Duodenal mucosa (tissue), 2 donors: ENCODE data around the gene DDX1.
"Not testable (repeated sequence)": the region's sequence is repeated elsewhere in the genome, so short reads cannot be mapped to it uniquely, and the experiment has no call there.

Experiments
- H3K27ac ChIP-seq: one replicate; pipeline ENCODE4 v1.7.0; 2013; ENCODE audit warnings: low read depth, low read length
- H3K27me3 ChIP-seq, 2 donors: one replicate each; pipeline ENCODE4 v1.7.0; 2013; ENCODE audit warnings: low read length in 2 of 2, control low read depth in 1 of 2; ENCODE audit not compliant: insufficient read depth in 2 of 2, control insufficient read depth in 1 of 2
- H3K36me3 ChIP-seq, 2 donors: one replicate each; pipeline ENCODE4 v1.7.0; 2013; ENCODE audit warnings: low read length in 2 of 2, control low read depth in 1 of 2; ENCODE audit not compliant: insufficient read depth in 2 of 2, control insufficient read depth in 1 of 2
- H3K4me1 ChIP-seq, 2 donors: one replicate each; pipeline ENCODE4 v1.7.0; 2013; ENCODE audit warnings: low read length in 2 of 2, control low read depth in 1 of 2; ENCODE audit not compliant: insufficient read depth in 2 of 2, control insufficient read depth in 1 of 2
- H3K4me3 ChIP-seq, 2 donors: one replicate each; pipeline ENCODE4 v1.7.0; 2013; ENCODE audit warnings: low read length in 2 of 2, low read depth in 1 of 2
- H3K9ac ChIP-seq, 2 donors: one replicate each; pipeline ENCODE4 v1.7.0; 2013; ENCODE audit warnings: low read length in 2 of 2, low read depth in 1 of 2
- H3K9me3 ChIP-seq, 2 donors: one replicate each; pipeline ENCODE4 v1.7.0; 2013; ENCODE audit warnings: low read length in 2 of 2, control low read depth in 1 of 2; ENCODE audit not compliant: control insufficient read depth in 1 of 2

The DDX1 gene

DNA sequence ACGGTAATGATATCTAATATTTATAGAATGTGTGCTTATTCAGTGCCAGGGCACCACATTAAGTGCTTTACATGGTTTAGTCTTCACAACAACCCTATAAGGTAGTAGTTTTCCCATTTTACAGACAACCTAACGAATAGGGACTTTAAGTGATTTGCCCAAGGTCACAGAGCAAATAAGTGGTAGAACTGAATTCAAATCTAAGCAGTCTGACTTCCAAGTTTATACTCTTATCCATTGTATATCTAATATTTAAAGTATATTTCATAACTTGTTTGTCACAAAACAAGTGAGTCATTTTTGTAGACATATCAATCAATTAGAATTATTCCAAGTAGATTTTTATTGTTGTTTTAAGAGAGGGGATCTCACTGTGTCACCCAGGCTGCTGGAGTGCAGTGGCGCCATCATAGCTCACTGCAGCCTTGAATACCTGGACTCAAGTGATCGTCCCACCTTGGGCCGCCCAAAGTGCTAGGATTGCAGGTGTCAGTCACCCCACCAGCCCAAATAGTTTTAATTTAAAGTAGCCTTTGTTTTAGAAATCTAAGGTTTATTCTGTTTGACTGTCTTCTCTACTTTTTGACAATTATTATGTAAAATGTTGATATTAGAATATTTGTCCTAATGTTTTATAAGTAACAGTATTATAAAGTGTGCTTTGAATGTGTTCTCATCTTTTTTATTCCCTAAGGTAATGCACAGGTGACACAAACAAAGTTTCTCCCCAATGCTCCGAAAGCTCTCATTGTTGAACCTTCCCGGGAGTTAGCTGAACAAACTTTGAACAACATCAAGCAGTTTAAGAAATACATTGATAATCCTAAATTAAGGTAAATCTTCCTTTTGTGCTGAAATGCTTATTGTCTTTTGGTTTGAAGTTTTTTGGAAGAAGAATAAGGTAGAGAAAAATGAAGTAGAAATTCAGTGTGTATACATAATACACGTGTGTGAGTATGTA, 15.1 kb downstream of the DDX1 start:
- H3K27ac ChIP-seq, result no peak overlapping the region
- peaks cover 35 to 84% of the 10 kb centered on the region in 2 donors for H3K36me3 ChIP-seq
- H3K4me1 ChIP-seq, result no peaks in the 10 kb centered on the region
- no peaks in the 10 kb centered on the region for H3K9me3 ChIP-seq
- H3K4me3 ChIP-seq, result no peak overlapping the region
- no peak overlapping the region for H3K9ac ChIP-seq
- no peaks in the 10 kb centered on the region for H3K27me3 ChIP-seq

GRCh38 chr2:15607709-15608391, 16.2 kb downstream of the DDX1 start:
- H3K9me3 ChIP-seq, result no peaks in the 10 kb centered on the region
- H3K9ac ChIP-seq, result no peak overlapping the region
- no peaks in the 10 kb centered on the region for H3K27me3 ChIP-seq
- no peaks in the 10 kb centered on the region for H3K4me1 ChIP-seq
- H3K27ac ChIP-seq, result no peak overlapping the region
- H3K4me3 ChIP-seq, result no peak overlapping the region
- H3K36me3 ChIP-seq, result peaks cover 28 to 73% of the 10 kb centered on the region in 2 donors

DNA sequence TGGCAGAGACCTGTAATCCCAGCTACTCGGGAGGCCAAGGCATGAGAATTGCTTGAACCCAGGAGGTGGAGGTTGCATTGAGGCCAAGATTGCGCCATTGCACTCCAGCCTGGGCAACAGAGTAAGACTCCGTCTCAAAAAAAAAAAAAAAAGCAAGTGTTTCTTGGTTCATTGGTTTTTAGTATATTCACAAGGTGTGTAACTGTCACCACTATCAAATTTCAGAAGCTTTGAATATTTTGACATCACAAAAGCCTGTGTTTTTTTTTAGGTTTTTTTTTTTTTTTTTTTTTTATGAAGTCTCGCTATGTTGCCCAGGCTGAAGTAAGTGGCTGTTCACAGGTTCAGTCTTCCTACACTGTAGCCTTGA, 16.7 kb downstream of the DDX1 start:
- H3K4me1 ChIP-seq, result no peaks in the 10 kb centered on the region
- no peak overlapping the region for H3K4me3 ChIP-seq
- no peak overlapping the region for H3K9ac ChIP-seq
- H3K27me3 ChIP-seq, result no peaks in the 10 kb centered on the region
- H3K9me3 ChIP-seq, result no peaks in the 10 kb centered on the region
- H3K36me3 ChIP-seq, result peaks cover 25 to 68% of the 10 kb centered on the region in 2 donors
- no peak overlapping the region for H3K27ac ChIP-seq

GRCh38 chr2:15609341-15610042, 17.8 kb downstream of the DDX1 start:
- Histone ChIP-seq H3K9me3 (no peaks in the 10 kb centered on the region), H3K4me3 (no peak overlapping the region), H3K36me3 (peaks cover 23 to 57% of the 10 kb centered on the region in 2 donors), H3K27ac (no peak overlapping the region), H3K4me1 (no peaks in the 10 kb centered on the region), H3K27me3 (no peaks in the 10 kb centered on the region), H3K9ac (no peak overlapping the region)

DNA sequence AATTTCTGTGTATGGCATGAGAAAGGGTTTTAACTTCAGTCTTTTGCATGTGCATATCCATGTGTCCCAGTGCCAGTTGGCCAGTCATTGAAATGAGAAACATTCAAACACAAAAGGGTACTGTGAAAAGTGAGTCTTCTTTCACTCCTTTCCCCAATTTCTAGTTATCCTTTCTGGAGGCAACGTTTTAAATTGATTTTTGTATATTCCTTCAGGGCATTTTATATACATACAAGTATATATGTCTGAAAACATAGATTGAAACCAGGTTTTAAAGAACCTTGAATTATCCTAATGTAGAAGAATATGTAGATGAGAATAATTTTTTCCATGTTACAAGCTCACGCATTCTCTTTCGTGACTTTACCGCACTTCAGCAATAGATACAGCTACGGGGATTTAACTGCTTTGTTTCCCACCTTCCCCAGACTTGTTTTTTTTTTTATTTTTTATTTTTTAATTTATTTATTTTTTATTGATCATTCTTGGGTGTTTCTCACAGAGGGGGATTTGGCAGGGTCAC, 18.8 kb downstream of the DDX1 start:
- H3K9me3 ChIP-seq, result no peaks in the 10 kb centered on the region
- H3K27me3 ChIP-seq, result no peaks in the 10 kb centered on the region
- no peak overlapping the region for H3K27ac ChIP-seq
- no peak overlapping the region for H3K9ac ChIP-seq
- H3K4me1 ChIP-seq, result no peaks in the 10 kb centered on the region
- H3K4me3 ChIP-seq, result no peak overlapping the region
- H3K36me3 ChIP-seq, result peaks cover 16 to 55% of the 10 kb centered on the region in 2 donors

DNA sequence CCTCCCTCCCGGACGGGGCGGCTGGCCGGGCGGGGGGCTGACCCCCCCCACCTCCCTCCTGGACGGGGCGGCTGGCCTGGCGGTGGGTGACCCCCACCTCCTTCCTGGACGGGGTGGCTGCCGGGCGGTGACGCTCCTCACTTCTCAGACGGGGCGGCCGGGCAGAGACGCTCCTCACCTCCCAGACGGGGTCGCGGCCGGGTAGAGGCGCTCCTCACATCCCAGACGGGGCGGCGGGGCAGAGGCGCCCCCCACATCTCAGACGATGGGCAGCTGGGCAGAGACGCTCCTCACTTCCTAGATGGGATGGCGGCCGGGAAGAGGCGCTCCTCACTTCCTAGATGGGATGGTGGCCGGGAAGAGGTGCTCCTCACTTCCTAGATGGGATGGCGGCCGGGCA, 20.4 kb downstream of the DDX1 start:
- H3K9me3 ChIP-seq, H3K4me3 ChIP-seq, H3K27ac ChIP-seq, H3K27me3 ChIP-seq, H3K9ac ChIP-seq, H3K4me1 ChIP-seq: not testable (repeated sequence)
- peaks cover 15 to 49% of the 10 kb centered on the region in 2 donors for H3K36me3 ChIP-seq

- H3K4me1 ChIP-seq, result no peaks in the 10 kb centered on the region
- no peak overlapping the region for H3K27ac ChIP-seq
- no peak overlapping the region for H3K4me3 ChIP-seq
- no peaks in the 10 kb centered on the region for H3K9me3 ChIP-seq
- no peak overlapping the region for H3K9ac ChIP-seq
- H3K27me3 ChIP-seq, result no peaks in the 10 kb centered on the region
- peaks cover 17 to 42% of the 10 kb centered on the region in 2 donors for H3K36me3 ChIP-seq
Measured at GRCh38 chr2:15613736-15614429, 22.2 kb downstream of the DDX1 start.

DNA sequence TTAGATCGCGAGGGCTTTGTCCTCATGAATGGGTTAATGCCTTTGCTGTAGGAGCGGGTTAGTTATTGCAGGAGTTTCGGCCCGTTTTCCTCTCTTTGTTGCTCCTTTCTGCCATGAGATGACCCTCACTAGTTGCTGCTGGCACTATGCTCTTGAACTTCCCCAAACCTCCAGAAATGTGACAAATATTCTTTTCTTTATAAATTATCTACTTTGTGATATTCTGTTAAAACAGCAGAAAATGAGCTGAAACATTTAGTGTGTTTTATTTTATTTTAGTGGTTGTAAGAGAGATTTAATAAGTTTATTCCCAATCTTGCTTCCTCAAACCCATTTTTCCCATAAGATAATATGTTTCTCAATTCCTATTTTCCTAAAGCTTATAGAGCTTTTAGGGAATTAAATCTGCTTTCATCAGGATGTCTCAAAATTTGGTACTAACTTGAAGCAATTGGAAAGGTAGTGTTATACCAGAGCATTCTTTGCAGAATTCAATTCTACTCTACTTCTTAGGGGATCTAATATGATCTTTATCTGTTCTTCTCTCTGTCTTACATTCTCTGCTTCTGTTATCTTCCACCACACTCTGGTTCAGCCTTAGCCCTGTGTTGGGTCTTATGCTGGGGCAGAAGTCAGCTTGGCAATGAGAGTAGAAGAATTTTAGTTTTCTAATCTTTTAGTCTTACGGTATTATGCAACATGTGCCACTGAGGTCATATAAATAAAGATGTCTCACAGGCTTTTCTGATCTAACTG, 23.1 kb downstream of the DDX1 start:
- Histone ChIP-seq H3K36me3 (peaks cover 24 to 42% of the 10 kb centered on the region in 2 donors), H3K9ac (no peak overlapping the region), H3K27ac (no peak overlapping the region), H3K27me3 (no peaks in the 10 kb centered on the region), H3K9me3 (no peaks in the 10 kb centered on the region), H3K4me1 (no peaks in the 10 kb centered on the region), H3K4me3 (no peak overlapping the region)

DNA sequence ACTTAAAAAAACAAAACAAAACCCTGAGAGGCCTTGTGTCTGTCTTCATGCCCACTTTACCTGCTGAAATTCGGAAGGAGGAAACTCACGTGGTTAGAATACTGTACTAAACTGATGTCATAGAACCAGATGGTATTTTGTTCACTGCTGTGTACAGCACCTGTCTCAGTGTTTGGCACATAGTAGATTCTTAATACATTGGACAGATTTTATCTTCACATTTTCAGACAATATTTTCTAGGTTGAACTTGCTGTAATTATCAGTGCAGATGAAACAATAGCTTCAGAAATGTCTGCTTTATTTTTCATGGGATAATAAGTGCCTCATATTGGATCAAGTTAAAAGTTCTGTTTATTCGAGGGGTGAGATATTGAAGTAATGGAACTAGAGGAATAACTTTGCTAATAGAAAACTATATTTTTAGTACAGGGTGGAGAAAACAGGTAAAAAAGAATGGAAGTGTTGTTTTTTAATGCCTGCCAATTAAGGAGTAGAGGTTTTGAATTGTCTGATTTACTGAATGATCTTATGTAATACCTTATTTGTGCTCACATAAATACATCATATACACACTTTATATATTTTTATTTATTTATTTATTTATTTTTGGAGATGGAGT, 23.7 kb downstream of the DDX1 start:
- H3K36me3 ChIP-seq, result peaks cover 24 to 42% of the 10 kb centered on the region in 2 donors
- no peak overlapping the region for H3K27ac ChIP-seq
- no peak overlapping the region for H3K9ac ChIP-seq
- H3K27me3 ChIP-seq, result no peaks in the 10 kb centered on the region
- H3K4me3 ChIP-seq, result no peak overlapping the region
- no peaks in the 10 kb centered on the region for H3K4me1 ChIP-seq
- no peaks in the 10 kb centered on the region for H3K9me3 ChIP-seq
